CD4-positive, alpha-beta T cell treated with Interferon gamma for 1 hour (primary cell): ENCODE measurements around the gene CEND1.
A peak's percentile ranks its signal among the peaks of the same experiment; 100 is the strongest.
"Not testable (repeated sequence)": the region's sequence is repeated elsewhere in the genome, so short reads cannot be mapped to it uniquely, and the experiment has no call there.

ENCODE experiments used
- DNase-seq: peaks from one replicate; pipeline ENCODE4 v3.0.0-alpha.2; 2020

CEND1 gene

GRCh38 chr11:763073-763463 is 26.8 kb downstream of the CEND1 start:
- no peak for DNase-seq

DNA sequence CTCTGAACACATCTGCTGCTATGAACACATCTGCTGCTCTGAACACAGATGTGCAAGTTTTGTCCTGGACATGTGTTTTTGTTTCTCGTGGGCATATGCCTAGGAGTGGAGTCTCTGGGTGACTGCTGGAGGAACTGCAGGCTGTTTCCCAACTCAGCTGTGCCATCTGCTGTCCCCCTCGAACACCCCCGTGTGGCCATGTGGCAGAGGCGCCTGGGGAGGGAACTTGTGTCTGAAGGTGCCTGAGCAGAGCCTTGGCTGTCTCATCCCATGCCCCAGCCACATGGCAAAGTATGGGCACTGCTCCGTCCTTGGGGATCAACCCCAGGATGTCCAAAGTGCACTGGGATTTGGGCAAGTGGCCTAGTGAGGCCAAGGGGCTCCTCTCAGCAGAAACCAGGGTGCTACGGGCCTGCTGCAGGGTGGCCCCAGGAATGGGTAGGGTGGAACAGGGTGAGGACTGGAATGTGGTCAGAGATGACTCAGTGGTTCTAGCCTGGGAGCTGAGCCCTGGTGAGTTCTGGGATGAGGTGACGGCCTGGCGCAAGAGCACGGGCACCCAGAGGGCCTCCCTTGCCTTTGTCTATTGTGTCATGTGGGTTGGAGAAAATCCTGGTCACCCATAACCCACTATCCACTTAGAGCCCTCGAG is 27.3 kb downstream of the CEND1 start:
- DNase-seq = no peak

GRCh38 chr11:761526-762108 is 28.3 kb downstream of the CEND1 start:
- DNase-seq = no peak

GRCh38 chr11:760236-760635 is 29.7 kb downstream of the CEND1 start:
- DNase-seq = no peak

GRCh38 chr11:749731-750130 is 40.2 kb downstream of the CEND1 start:
- DNase-seq = no peak

- no peak for DNase-seq
Observed at GRCh38 chr11:748007-748359, 41.9 kb downstream of the CEND1 start.

GRCh38 chr11:747158-748006 is 42.5 kb downstream of the CEND1 start, which contains the start of gene TALDO1:
TALDO1 (plus strand) TSS chr11:747464; CDS start chr11:747482, 18 bp downstream.
- peak; percentile 85 for DNase-seq

DNA sequence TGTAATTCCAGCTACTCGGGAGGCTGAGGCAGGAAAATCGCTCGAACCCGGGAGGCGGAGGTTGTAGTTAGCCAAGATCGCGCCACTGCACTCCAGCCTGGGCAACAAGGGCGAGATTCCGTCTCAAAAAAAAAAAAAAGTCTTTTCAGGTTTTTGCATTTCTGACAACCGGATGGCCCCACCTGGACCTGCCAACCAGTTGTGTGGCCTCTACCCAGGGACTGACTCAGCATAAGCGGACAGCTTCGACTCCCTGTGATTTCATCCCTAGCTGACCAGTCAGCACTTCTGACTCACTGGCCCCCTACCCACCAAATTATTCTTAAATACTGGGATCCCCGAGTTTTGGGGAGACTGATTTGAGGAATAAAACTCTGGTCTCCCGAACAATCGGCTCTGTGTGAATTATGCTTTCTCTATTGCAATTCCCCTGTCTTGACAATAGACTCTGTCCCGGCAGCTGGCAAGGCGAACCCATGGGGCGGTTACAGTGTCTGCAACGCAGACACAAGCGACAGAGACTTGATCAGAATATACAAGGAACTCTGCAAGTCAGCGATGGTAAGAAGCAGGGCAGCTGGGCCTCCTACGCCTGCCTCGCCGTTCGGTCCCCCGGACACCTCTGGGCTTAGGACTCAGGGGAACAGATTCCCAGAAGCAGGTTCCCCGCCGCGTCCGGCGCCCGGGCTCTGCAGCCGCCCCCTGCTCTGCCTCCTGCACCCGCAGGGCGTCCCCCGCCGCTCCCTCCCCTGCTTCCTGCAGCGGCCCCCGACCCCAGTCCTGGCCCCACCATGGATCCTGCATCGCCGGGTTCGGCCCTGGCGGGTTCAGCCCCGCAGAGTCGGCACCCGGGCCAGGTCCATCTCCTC is 43.4 kb downstream of the CEND1 start:
- DNase-seq = no peak

- DNase-seq = no peak
Observed at GRCh38 chr11:745428-745827, 44.5 kb downstream of the CEND1 start.

DNA sequence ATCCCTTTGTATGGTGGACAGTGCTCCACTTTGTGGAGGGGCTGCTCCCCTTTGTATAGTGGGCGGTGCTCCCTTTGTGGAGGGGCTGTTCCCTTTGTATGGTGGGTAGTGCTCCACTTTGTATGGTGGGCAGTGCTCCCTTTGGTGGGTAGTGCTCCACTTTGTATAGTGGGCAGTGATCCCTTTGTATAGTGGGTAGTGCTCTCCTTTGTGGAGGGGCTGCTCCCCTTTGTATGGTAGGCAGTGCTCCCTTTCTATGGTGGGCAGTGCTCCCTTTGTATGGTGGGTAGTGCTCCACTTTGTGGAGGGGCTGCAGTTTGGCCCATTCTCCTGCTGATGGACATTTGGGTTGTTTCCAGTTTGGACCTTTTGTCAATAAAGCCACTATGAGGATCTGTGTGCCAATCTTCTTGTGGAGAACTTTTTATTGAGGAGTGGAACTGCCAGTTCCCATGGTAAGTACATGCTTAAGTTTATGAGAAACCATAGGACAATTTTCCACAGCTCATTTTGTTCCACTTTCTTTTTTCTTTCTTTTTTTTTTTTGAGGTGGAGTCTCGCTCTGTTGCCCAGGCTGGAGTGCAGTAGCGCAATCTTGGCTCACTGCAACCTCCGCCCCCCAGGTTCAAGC is 47.2 kb downstream of the CEND1 start:
- no peak for DNase-seq

DNA sequence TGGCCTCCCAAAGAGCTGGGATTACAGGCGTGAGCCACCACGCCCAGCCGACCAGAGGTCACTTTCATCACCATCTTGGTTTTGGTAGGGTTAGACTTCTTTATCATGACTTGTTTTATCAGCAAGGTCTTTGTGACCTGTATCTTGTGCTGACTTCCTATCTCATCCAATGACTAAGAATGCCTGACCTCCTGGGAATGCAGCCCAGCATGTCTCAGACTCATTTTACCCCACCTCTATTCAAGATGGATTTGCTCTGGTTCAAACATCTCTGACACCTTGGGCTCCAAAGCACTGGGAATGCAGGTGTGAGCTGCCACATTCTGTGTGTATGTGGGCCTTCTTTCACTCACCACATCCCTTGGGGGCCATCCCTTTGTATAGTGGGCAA is 47.7 kb downstream of the CEND1 start:
- no peak for DNase-seq

- DNase-seq = not testable (repeated sequence)
Observed at GRCh38 chr11:737899-738298, 52.0 kb downstream of the CEND1 start.

- DNase-seq = no peak
Observed at GRCh38 chr11:737366-737765, 52.5 kb downstream of the CEND1 start.
